Kidney capillary endothelial cell (primary cell): ENCODE results near the gene ARHGAP26.

Experiments used
- DNase-seq: peaks from one replicate; pipeline ENCODE4 v3.0.0-alpha.2; 2018; ENCODE audit warnings: low spot score

Gene ARHGAP26

DNA sequence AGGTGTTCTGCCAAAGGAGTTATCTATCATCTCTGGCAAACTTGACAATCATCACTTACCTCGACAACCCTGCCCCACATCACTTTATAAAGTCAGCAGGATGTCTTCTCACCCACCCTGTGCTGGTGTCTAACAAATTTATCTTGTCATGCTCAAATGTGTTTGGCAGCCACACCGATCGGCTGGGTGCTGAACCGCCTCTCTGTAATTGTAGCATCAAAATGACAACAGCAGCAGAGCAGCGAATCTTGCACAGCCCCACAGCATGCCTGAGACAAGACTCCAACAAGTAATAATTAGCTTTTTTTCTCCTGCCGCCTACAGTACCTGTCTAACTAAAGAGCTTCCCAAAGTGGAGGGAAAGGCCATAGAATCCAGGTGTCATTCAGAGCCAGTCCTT is 457.1 kb downstream of the ARHGAP26 start:
- DNase-seq: no peak

DNA sequence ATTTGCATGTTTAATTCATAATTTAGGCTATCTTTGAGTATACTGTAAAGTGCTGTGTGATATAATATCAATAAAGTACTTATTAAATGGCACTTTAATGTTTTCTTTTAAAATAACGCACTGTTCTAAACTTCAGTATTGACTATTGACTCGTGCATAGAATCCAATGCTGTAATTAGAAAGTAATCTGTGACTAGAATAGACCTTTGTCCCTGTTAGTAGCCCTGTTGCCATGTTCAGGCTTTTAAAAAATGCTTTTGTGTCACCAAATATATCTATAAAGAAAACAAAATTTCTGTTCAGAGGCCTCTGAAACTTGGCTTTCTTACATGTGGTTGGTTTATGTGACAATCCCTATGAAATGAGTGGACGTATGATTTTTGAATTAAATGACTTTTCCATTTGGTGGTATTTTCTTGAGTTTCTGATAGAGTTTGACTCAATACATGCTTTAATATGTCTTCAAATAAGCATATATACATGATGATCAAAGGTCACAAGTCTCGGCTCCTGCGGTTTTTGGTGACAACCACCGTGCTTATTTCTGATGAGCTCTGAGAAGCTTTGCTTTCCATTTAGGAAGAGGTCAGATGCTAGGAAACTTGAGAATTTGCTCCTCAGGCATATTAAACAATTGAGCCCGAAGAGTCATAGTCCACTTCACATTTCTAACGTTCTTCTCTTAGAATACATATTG is 458.6 kb downstream of the ARHGAP26 start:
- no peak for DNase-seq

DNA sequence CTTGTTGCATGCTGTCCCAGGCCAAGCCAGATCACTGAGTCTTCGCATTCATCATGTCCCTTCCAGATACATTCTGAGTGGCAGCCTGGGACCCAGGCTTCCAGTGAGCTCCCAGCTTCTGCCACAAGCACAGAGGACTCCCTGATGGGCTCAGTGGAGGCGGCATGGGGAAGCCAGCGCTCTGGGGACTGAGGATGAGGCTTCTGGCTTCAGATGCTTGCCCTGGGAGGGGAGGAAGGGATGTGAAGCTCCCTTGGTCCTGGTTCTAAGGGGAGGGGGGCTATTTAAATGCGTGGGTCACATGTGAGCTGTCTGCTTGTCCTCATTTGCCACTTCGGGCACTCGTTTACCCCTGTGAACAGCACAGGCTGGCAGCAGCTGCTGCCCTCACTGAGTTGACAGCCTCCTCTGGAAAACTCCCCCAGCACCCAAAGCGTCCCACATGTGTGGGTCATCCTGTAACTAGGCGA is 459.3 kb downstream of the ARHGAP26 start:
- DNase-seq: no peak

DNA sequence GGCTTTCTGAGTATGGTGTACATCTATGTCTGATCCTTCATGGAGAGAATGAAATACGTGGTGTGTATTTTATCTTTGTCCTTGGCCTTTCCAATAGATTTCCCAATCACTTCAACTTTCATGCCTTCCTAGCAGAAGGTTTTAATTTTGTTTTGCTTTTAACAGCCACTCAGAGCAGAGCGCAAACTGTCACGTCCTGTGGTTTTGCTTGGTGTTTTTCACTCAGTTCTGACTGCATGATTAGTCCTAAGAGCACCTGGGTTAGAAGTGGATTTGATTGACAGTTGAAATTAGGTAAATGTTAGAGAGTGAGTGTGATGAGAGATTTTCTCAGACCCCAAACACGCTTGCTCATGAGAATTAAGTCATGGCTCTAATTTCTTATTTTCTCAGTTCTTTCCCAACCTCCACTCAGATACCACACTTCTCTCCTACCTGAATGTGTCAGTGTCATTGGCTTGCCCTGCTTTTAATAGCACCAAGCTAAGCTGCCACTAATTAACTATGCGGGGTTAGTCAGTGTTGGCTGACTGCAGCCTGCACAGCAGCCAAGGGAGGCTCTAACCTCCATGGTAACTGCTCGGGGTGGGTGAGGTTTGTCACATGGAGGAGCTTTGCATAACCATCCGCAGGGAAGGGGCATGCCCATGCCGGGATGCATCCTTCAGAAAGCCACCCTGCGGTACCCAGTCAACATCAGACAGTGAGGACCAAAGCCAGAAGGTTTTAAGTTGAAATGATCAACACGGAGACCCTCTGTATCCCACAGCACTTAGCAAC is 459.9 kb downstream of the ARHGAP26 start:
- no peak for DNase-seq

DNA sequence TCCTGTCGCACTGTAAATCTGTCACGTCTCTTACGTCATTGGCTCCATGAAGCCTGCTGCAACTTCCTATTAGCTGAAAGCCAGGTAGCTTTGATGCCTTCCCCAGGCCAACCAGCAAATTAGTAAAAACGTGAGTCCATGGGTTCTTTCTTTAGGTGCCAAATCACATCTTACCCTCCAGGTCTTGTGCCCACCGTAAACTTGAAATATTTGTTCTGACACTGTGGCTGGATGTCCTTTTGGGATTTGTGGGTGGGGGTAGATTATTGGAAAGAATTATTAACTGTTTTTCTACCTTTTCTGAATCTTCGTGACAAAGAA is 460.5 kb downstream of the ARHGAP26 start:
- no peak for DNase-seq

DNA sequence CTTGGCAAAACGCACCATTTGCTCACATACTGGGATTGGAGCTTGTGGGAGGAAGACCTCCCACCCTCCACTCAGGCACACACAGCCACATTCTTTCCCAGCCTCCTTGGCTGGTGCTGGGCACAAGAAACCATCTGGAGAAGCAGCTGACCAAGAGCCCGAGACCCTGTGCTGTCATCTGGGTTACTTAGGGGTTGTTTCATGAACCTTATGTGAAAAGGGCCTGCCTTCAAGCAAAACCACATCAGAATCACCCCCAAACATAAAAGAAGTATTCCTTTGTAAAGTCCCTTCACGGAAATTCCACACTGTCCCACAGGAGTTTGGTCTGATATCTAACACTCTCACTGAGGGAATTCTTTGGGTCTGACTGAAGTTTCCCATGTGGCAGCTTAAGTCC is 461.2 kb downstream of the ARHGAP26 start:
- DNase-seq: no peak

DNA sequence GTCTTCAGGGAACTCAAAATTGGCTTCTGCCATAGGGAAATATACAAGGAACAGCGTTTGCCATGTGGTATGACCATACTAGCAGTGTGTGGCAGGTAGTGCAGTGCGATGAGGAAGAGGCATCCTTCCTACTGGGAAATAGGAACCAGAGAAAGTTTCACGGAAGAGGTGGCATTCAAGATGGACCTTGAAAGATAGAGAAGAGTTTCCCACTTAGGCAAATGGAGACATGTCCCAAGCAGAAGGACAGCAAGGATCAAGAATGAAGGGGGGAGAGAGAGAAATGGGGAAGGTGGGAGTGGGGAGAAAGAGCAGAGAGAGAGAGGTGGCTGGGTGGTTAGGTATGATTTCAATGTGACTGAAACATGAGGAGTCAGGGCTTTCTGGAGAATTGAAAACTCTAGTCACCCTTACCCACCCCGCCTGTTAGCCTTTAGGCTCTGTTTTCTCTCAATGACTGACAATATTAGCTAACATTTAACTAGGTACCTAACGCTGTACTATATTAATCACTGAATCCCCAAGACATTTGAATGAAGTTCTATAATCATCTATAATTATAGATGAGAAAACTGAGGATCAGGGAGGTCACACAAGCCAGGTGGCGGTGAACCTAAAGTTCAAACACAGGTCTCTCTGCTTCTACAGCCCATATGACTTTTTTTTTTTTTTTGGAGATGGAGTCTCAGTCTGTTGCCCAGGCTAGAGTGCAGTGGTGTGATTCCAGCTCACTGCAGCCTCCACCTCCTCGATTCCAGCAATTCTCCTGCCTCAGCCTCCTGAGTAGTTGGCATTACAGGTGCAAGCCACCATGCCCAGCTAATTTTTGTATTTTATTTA is 462.0 kb downstream of the ARHGAP26 start:
- no peak for DNase-seq

DNA sequence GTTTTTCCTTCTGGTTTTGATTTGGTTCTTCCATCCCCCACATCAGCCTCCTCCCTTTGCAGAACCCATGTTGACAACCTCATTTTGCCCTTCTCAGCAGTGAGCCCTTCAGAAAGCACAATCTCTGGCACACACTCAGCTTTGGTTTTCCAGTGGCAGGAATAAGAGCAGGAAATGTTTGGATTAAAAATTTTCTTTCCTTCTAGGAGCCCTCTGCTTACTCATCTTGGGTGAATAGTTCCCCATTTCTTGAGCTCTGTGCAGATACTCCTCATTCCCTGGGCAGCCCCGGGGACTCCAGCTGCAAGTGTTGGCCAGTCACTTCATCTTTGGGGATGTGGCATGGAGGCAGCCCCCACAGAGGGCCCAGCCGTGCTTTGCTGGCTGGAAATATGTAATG is 462.9 kb downstream of the ARHGAP26 start:
- no peak for DNase-seq

DNA sequence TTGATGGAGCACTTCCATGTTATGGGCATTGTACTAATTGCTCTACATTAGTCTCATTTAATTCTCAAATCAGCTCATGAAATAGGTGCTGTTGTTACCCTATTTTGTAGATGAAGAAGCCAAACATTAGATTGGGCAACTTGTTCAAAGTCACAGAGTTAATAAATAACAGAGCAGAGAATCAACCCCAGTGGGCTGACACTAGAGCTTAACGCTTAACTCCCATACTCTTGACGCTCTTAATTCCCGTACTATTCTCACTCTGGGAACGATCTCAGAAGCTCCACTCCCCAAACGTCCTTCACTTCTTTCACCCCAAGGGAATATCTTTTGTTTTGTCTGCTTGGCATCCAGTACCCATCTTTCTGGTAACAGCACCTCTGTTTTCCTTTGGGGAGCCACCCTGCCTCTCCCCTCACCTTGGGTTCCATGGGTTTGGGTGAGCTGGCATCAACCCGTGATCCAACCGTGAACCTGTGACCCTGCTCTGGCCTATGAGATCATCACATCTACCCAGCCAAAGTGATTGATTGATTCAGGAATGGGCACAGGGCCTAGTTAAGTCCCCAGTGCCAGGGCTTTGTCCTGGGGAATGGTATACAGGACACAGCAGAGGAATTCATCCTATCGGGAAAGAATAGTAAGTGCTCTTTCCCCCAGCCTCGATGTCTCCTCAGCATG is 464.1 kb downstream of the ARHGAP26 start:
- DNase-seq: no peak

DNA sequence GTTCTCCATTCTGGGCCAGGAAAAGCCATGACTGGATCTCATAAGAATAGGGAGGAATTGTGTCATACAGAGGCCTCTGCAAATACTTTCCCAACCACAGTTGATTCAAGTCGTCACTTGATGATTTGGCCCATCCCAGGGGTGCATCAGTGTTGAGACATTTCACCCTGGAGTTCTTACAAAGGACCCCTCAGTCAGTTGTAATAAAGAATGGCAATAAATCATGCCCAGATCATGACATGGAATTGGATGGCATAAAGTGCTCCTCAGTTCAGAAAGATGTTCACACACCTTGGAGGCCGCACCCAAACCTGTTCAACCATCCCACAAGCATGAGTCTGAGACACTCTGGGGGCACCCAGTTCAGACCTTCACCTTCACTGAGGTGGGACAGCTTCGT is 465.2 kb downstream of the ARHGAP26 start:
- DNase-seq: no peak

DNA sequence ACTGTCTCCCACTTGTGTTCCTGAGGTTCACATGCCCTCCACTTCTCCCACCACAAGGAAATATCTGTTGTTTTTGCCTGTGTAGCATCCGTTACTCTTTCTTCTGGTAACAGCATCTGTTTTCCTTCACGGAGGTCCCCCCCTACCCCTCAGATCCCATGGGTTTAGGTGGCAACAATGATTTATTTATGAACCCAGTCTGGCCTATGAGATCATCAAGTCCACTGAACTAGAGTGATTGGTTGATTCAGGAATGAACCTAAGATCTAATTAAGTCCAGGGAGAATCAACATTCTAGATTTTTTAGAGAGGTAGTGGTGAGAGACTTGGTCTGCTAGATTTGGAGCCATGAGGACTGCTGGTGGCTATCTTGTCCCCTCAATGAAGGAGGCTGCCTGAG is 466.5 kb downstream of the ARHGAP26 start:
- DNase-seq: no peak

DNA sequence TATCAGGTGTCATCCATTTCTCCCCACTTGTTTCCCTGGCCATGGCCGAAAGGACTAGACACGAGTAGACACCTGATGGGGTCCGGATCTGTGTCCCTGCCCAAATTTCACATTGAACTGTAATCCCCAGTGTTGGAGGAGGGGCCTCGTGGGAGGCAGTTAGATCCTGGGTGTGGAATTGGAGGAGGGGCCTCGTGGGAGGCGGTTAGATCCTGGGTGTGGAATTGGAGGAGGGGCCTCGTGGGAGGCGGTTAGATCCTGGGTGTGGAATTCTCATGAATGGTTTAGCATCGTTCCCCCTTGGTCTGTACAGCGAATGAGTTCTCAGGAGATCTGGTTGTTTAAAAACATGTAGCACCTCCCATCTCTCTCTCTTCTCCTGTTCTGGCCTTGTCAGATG is 467.5 kb downstream of the ARHGAP26 start:
- no peak for DNase-seq

DNA sequence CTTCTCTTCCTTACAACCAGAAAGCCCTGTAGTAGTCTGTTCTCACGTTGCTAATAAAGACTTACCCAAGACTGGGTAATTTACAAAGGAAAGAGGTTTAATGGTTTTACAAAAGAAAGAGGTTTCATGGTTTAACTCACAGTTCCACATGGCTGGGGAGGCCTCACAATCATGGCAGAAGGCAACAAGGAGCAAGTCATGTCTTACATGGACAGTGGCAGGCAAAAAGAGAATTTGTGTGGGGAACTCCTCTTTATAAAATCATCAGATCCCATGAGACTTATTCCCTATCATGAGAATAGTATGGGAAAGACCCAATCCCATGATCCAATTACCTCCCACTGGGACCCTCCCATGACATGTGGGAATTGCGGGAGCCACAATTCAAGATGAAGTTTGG is 468.4 kb downstream of the ARHGAP26 start:
- DNase-seq: no peak

DNA sequence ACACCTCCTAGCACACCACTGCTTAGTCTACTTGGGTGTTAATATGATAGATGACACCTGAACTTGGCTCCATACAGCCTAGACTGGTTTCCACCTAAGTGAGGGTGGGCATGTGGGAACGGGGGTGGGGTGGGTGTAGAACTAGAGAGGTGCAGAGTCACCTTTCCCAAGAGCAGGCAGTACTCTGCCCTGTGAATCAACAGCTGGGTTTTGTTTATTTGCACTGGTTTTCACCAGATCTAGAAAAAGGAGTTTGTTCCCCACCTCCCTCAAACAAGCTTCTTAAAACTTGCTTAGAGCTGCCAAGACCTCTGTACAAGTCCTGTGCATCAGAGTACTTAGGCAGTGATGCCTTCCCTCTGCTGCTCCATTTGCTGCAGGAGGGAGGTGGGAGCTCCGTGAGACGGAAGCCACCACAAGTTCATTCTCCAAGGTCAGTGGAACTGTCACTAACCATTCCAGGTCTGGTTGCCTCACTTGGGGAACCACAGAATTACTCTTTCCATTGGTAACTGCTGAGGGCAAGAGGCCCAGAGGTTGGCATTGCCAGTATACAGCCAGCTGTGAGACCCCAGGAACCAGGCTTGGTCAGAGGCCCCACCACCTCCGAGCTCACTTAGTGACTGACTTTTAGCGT is 469.8 kb downstream of the ARHGAP26 start:
- no peak for DNase-seq

DNA sequence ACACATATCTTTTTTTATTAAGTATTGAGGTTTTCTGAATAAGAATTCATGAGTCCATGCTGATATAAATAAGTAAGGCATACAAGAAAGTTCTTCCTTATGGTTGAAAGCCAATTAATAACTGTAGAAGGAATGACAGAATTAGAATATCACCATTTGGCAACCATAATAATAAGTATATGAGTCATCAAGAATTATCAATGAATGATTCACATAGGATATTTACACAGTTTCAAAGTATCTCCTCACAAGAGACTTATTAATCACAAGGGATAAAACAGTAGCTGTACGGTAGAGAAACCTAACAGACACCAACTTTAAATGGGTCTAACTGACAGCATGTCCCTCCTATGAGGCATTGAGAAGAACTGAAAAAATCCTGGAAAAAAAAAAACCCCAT is 471.7 kb downstream of the ARHGAP26 start:
- no peak for DNase-seq

DNA sequence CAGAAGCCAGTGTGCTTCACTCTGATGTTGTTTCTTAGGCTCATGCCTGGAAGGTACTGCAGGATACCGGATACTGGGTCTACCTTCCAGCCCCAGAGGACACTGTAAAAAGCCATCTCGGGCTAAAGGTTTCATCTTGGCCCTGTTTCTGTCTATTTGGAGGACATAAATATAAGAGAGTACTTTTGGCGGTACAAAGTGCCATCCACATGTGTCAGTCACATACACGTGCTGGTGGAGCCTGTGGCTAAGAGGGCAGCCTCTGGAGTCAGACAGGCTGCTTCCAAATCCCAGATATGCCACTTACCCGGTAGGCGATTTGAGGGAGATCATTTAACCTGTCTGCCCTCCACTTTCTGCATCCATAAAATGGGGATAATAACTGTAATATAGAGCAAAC is 472.9 kb downstream of the ARHGAP26 start:
- no peak for DNase-seq

DNA sequence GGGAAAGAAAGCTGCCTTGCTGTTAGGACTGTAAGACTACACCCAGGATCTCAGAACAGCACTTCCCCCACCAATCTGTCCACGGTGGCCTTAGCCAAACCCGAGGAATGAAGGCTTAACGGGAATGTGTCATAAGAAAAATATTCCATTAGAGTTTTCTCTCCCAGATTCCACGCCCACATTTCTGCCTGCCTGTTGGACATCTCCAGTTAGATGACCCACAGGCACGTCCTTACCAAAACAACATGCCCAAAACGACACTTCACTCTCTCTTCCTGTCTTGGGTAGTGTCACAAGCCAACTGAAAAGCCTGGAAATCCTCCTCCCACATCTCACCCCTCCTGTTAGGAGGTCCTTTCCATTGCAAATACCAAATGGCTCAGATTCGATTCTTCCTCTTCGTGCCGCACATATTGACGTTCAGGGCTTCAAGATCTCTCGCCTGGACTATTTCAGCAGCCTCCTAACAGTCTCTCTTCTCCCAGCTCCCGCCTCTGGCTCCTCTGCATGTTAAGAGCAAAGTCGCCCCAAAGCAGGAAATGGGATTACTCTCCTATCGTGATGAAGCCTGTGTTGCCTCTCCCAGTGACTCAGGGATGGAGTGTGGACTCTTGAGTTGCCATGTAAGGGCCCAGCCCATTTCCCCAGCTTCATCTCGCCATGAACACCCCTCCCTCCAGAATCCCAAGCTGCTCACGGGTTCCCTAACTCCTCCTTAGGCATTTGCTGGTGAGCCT is 474.0 kb downstream of the ARHGAP26 start:
- DNase-seq: no peak

DNA sequence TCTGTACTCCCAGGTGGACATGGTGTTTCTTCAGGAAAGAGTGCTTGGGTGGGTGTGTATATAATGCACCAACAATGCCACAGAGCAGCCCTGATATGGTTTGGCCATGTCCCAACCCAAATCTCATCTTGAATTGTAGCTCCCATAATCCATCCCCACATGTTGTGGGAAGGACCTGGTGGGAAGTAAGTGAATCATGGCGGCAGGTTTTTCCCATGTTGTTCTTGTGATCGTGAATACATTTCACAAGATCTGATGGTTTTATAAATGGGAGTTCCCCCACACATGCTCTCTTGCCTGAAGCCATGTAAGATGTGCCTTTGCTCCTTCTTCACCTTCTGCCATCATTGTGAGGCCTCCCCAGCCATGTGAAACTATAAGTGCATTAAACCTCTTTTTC is 474.8 kb downstream of the ARHGAP26 start:
- DNase-seq: no peak

DNA sequence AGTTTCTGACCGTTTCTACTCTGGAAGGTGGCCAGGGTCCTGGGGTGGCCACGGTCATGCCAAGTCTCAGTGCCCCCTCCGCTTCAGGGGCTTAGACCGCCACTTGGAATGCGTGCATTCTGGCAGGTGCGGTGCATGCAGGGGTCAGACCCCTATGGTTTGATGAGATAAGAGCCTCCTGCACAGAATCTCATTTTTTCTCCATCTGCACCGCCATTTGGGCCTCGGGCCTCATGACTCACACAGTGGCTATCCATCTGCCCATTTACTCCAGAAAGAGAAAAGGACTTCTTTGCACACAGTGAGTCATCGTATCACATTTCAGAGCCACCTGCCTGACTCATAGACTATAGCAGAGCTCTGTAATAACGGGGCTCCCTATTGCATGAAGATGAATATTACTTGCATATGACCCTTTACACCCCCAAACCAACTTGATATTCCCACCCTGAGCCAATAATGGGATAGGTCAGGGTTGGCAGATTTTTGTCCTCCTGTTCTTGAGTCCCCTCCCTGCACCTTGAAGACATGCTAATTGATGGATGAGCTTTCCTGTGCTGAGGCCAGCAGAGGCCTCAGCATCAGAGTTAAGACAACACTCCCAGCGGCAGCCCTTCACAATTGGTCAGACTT is 475.9 kb downstream of the ARHGAP26 start:
- peak; percentile 52 for DNase-seq

DNA sequence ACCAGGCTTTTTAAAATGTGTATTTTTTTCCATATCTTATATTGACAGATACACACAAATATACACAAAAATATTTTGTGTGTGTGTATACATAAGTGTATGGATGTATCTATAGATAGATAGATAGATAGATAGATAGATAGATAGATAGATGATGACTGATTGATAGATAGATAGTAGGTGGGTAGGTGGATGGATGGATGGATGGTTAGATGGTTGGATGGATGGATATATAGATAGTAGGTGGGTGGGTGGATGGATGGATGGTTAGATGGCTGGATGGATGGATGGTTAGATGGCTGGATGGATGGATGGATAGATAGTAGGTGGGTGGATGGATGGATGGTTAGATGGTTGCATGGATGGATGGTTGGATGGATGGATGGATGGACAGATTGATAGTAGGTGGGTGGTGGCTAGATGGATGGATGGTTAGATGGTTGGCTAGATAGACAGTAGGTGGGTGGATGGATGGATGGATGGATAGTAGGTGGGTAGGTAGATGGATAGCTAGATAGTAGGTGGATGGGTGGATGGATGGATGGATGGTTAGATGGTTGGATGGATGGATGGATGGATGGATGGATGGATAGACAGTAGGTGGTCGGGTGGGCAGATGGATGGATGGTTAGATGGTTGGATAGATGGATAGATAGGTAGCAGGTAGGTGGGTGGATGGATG is 477.1 kb downstream of the ARHGAP26 start:
- no peak for DNase-seq
